DND-41 (cell line): ENCODE results near the gene BACH2.

Experiments
- CTCF ChIP-seq: IDR thresholded peaks from 2 replicates; pipeline ENCODE4 v1.5.1; 2012; ENCODE audit warnings: borderline replicate concordance, low read length, moderate library complexity, mild to moderate bottlenecking; ENCODE audit not compliant: poor library complexity, severe bottlenecking; ENCODE audit errors: extremely low read depth
- EZH2 ChIP-seq: IDR thresholded peaks from 3 replicates; pipeline ENCODE4 v1.6.1; 2012; ENCODE audit warnings: borderline replicate concordance, low read depth, mild to moderate bottlenecking, moderate library complexity, low read length, inconsistent platforms; ENCODE audit not compliant: severe bottlenecking

DNA sequence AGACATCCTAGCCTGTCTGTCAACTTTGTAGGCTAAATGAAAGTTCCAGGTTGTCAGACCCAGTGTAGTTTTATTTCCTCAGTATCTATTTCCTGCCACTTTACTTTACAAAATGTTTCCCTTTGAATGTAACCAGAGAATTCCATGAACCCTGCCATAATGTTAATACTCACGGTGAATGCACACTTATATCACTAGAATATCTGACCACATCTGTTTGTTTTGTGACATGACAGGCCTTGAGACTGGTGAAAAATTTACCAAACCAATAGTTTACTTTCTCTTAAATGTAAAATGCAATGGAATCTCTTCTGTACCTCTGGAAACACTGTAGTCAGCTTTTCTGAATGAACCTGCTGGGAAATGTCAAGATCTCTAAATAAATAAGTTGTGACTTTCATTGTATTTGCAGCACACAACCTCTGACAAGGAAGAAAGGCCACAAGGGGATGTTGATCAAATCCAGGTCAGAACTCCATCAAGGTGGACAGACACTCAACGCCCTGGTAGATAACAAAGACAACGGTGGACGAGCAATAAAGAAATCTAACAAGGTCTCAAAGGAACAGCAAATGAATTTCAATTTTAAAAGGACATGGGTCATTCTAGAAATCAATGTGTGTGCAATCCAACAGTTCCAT is 59.2 kb downstream of the BACH2 start:
- TF ChIP-seq CTCF (no peak), EZH2 (no peak)
